ENCODE data around the gene CTNNA2.

DNA sequence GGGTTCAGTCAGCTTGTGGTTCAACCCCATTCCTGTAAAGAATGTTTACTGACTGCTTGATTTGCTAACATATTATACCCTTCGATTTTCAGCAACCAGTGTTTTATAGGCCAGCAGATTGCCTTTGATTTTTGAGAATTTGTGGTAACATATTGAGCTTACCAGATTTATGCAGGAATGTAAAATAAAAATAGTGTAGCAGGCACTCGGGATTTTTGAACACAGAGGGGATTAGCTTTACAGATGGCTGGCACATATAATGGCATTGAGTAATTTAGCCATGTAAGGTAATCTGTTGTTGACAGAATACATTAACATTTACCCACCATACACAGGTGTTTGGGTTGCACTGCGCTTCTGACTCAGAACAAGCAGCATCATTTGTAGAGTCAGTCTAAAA lies 437.7 kb downstream of the CTNNA2 start:
- no peak for TF ChIP-seq CTCF (IDR thresholded peaks at IDR 0.05; ENCODE audit: borderline replicate concordance, extremely low read depth, low read length, poor library complexity, severe bottlenecking)
- TF ChIP-seq EZH2 (IDR thresholded peaks at IDR 0.05; ENCODE audit: borderline replicate concordance, low read depth, low read length, severe bottlenecking) = no peak
